ENCODE results near the gene KPNA4.

DNA sequence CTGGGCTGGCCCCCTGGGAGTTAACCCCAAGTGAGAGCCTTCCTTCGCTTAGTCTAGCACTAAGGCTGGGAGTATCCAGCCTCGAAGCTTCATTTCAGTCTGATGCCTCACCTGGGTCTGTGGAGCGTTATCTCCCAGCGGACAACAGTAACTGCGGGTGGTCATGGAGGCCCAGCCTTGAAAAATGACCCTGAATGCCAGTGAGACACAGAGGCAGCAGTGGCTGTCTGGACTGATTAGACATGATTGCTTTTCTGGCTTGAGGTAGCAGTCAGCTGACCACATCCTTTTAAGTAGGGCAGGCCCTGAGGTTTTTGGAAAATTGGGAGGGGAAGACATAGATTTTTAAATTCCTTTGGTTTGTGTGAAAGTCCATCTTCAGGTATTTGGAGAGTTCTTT is 87.6 kb downstream of the KPNA4 start:
- TF ChIP-seq CTCF (conservative IDR thresholded peaks at IDR 0.05; ENCODE audit: low read depth, low read length), result no peak
- TF ChIP-seq MAFK (IDR thresholded peaks at IDR 0.05; ENCODE audit: low read depth, low read length), result no peak
- TF ChIP-seq RAD21 (IDR thresholded peaks at IDR 0.05; ENCODE audit: low read length), result no peak
- no peak for TF ChIP-seq POLR2A (IDR thresholded peaks at IDR 0.05; ENCODE audit: low read depth, low read length)
- TF ChIP-seq MAZ (IDR thresholded peaks at IDR 0.05; ENCODE audit: borderline replicate concordance, low read depth, low read length), result no peak
- no peak for TF ChIP-seq RFX5 (IDR thresholded peaks at IDR 0.05; ENCODE audit: low read depth, low read length)
- TF ChIP-seq NFE2L2 (IDR thresholded peaks at IDR 0.05; ENCODE audit: low read depth, low read length), result no peak
- TF ChIP-seq, protein P1, sequence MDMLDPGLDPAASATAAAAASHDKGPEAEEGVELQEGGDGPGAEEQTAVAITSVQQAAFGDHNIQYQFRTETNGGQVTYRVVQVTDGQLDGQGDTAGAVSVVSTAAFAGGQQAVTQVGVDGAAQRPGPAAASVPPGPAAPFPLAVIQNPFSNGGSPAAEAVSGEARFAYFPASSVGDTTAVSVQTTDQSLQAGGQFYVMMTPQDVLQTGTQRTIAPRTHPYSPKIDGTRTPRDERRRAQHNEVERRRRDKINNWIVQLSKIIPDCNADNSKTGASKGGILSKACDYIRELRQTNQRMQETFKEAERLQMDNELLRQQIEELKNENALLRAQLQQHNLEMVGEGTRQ (IDR thresholded peaks at IDR 0.05; ENCODE audit: low read depth, low read length), result no peak
- no peak for TF ChIP-seq SMC3 (IDR thresholded peaks at IDR 0.05; ENCODE audit: low read depth, low read length)
- TF ChIP-seq FOS (IDR thresholded peaks at IDR 0.05; ENCODE audit: low read depth, low read length), result no peak
- TF ChIP-seq MXI1 (IDR thresholded peaks at IDR 0.05; ENCODE audit: borderline replicate concordance, low read depth, low read length), result no peak
- TF ChIP-seq CEBPB (IDR thresholded peaks at IDR 0.05; ENCODE audit: low read depth, low read length), result no peak
- no peak for TF ChIP-seq CHD1 (IDR thresholded peaks at IDR 0.05; ENCODE audit: low read depth, low read length)

Measured in IMR-90 (cell line).